Measurements from ENCODE around the gene ERF.
"Not testable (repeated sequence)": the region's sequence is repeated elsewhere in the genome, so short reads cannot be mapped to it uniquely, and the experiment has no call there.

ERF gene

GRCh38 chr19:42268704-42269477 is 14.0 kb upstream of the ERF start, which contains the start of gene CIC:
CIC (plus strand) TSS chr19:42269252; CDS start chr19:42271784, 2,532 bp downstream.
- Histone ChIP-seq H3K9me3 (ENCODE audit: control insufficient read depth, insufficient read depth, low read length) (no peaks in the 10 kb centered on the region), H3K4me1 (ENCODE audit: control insufficient read depth, low read length) (peaks cover 27% of the 10 kb centered on the region), H3K9me2 (replicated peaks; ENCODE audit: control insufficient read depth, low read length) (no peaks in the 10 kb centered on the region), H3K36me3 (ENCODE audit: control insufficient read depth, low read length) (no peaks in the 10 kb centered on the region; the same call in 1 of the 2 replicates), H3K79me2 (ENCODE audit: control insufficient read depth, low read length) (peaks cover 19% of the 10 kb centered on the region), H4K20me1 (ENCODE audit: control insufficient read depth, insufficient read depth, low read depth, low read length) (no peaks in the 10 kb centered on the region), H3K4me3 (ENCODE audit: low read length) (peak within 1 kb of the TSS; percentile 94), H3K27ac (ENCODE audit: low read depth, low read length) (peak within 1 kb of the TSS; percentile 81), H3K4me2 (ENCODE audit: low read length) (peak within 1 kb of the TSS; percentile 94), H3K27me3 (ENCODE audit: control insufficient read depth, low read length) (no peaks in the 10 kb centered on the region), H3F3A (ENCODE audit: control insufficient read depth, insufficient read depth) (peaks cover 3% of the 10 kb centered on the region; the same call in 1 of the 2 replicates)
- TF ChIP-seq, protein P1, sequence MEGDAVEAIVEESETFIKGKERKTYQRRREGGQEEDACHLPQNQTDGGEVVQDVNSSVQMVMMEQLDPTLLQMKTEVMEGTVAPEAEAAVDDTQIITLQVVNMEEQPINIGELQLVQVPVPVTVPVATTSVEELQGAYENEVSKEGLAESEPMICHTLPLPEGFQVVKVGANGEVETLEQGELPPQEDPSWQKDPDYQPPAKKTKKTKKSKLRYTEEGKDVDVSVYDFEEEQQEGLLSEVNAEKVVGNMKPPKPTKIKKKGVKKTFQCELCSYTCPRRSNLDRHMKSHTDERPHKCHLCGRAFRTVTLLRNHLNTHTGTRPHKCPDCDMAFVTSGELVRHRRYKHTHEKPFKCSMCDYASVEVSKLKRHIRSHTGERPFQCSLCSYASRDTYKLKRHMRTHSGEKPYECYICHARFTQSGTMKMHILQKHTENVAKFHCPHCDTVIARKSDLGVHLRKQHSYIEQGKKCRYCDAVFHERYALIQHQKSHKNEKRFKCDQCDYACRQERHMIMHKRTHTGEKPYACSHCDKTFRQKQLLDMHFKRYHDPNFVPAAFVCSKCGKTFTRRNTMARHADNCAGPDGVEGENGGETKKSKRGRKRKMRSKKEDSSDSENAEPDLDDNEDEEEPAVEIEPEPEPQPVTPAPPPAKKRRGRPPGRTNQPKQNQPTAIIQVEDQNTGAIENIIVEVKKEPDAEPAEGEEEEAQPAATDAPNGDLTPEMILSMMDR (IDR thresholded peaks at IDR 0.05; ENCODE audit: low read depth, low read length, poor library complexity, severe bottlenecking) = no peak
- TF ChIP-seq EZH2phosphoT487 (IDR thresholded peaks at IDR 0.05; ENCODE audit: borderline replicate concordance, low read length) = no peak

GRCh38 chr19:42268142-42268703 is 13.3 kb upstream of the ERF start:
- H3K9me2 ChIP-seq (replicated peaks; ENCODE audit: control insufficient read depth, low read length) = no peaks in the 10 kb centered on the region
- H3K27me3 ChIP-seq (ENCODE audit: control insufficient read depth, low read length) = no peaks in the 10 kb centered on the region
- TF ChIP-seq EZH2phosphoT487 (IDR thresholded peaks at IDR 0.05; ENCODE audit: borderline replicate concordance, low read length) = no peak
- TF ChIP-seq, protein P1 (IDR thresholded peaks at IDR 0.05; ENCODE audit: low read depth, low read length, poor library complexity, severe bottlenecking) = no peak

DNA sequence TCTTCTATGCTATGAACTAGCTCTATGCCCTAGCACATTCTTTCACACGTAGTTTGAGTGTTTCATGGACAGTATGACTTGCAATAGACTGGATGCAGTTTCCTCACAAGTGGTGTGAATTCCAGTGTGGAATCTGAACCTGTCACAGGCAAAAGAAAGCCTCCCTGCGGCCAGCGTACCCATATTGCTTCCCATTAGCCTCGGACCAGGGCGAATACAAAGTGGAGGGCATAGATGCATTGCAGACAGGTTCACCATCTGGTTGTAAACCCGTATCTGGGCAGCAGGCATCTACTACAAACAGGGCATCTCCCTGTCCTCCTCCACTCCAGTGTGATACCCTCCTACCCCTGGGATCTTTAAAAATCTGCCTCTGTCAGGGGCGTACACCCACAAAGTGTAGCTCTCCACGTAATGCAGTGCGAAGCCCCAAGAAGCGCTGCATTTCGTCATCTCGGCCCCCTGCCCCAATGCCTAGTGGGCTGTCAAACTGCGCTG is 12.8 kb upstream of the ERF start:
- Histone ChIP-seq H3K27ac (ENCODE audit: low read depth, low read length) (peak overlapping the region; percentile 81; the same call in 1 of the 2 replicates), H4K20me1 (ENCODE audit: control insufficient read depth, insufficient read depth, low read depth, low read length) (no peaks in the 10 kb centered on the region), H3K9me2 (replicated peaks; ENCODE audit: control insufficient read depth, low read length) (no peaks in the 10 kb centered on the region), H3K36me3 (ENCODE audit: control insufficient read depth, low read length) (no peaks in the 10 kb centered on the region; the same call in 1 of the 2 replicates), H3K9me3 (ENCODE audit: control insufficient read depth, insufficient read depth, low read length) (no peaks in the 10 kb centered on the region), H3F3A (ENCODE audit: control insufficient read depth, insufficient read depth) (peaks cover 3% of the 10 kb centered on the region; the same call in 1 of the 2 replicates), H3K4me3 (ENCODE audit: low read length) (peak overlapping the region; percentile 94), H3K4me1 (ENCODE audit: control insufficient read depth, low read length) (peaks cover 27% of the 10 kb centered on the region), H3K79me2 (ENCODE audit: control insufficient read depth, low read length) (peaks cover 19% of the 10 kb centered on the region), H3K27me3 (ENCODE audit: control insufficient read depth, low read length) (no peaks in the 10 kb centered on the region), H3K4me2 (ENCODE audit: low read length) (peak overlapping the region; percentile 94)
- TF ChIP-seq EZH2phosphoT487 (IDR thresholded peaks at IDR 0.05; ENCODE audit: borderline replicate concordance, low read length) = no peak
- TF ChIP-seq, protein P1 (IDR thresholded peaks at IDR 0.05; ENCODE audit: low read depth, low read length, poor library complexity, severe bottlenecking) = no peak

More at GRCh38 chr19:42268142-42268703, 13.3 kb upstream of the ERF start:
- no peaks in the 10 kb centered on the region for H4K20me1 ChIP-seq (ENCODE audit: control insufficient read depth, insufficient read depth, low read depth, low read length)
- peak overlapping the region; percentile 94 for H3K4me3 ChIP-seq (ENCODE audit: low read length)
- H3K9me3 ChIP-seq (ENCODE audit: control insufficient read depth, insufficient read depth, low read length) = no peaks in the 10 kb centered on the region
- H3K79me2 ChIP-seq (ENCODE audit: control insufficient read depth, low read length) = peaks cover 19% of the 10 kb centered on the region
- peaks cover 27% of the 10 kb centered on the region for H3K4me1 ChIP-seq (ENCODE audit: control insufficient read depth, low read length)
- H3F3A ChIP-seq (ENCODE audit: control insufficient read depth, insufficient read depth) = peaks cover 3% of the 10 kb centered on the region; the same call in 1 of the 2 replicates
- H3K4me2 ChIP-seq (ENCODE audit: low read length) = peak overlapping the region; percentile 94
- peak overlapping the region; percentile 81 for H3K27ac ChIP-seq (ENCODE audit: low read depth, low read length)
- no peaks in the 10 kb centered on the region; the same call in 1 of the 2 replicates for H3K36me3 ChIP-seq (ENCODE audit: control insufficient read depth, low read length)

- Histone ChIP-seq H3K4me3 (ENCODE audit: low read length) (peak overlapping the region; percentile 94), H3K79me2 (ENCODE audit: control insufficient read depth, low read length) (peaks cover 19% of the 10 kb centered on the region), H3K4me1 (ENCODE audit: control insufficient read depth, low read length) (peaks cover 27% of the 10 kb centered on the region), H3K4me2 (ENCODE audit: low read length) (peak overlapping the region; percentile 94)
- H3K9me3 ChIP-seq (ENCODE audit: control insufficient read depth, insufficient read depth, low read length); H3K27me3 ChIP-seq (ENCODE audit: control insufficient read depth, low read length); H3K9me2 ChIP-seq (replicated peaks; ENCODE audit: control insufficient read depth, low read length); H4K20me1 ChIP-seq (ENCODE audit: control insufficient read depth, insufficient read depth, low read depth, low read length); H3K36me3 ChIP-seq (ENCODE audit: control insufficient read depth, low read length); H3F3A ChIP-seq (ENCODE audit: control insufficient read depth, insufficient read depth); H3K27ac ChIP-seq (ENCODE audit: low read depth, low read length): not testable (repeated sequence)
Measured at GRCh38 chr19:42266928-42267603, 12.1 kb upstream of the ERF start.

- not testable (repeated sequence) for H3K4me3 ChIP-seq (ENCODE audit: low read length); H3K9me3 ChIP-seq (ENCODE audit: control insufficient read depth, insufficient read depth, low read length); H3K9me2 ChIP-seq (replicated peaks; ENCODE audit: control insufficient read depth, low read length); H3K27ac ChIP-seq (ENCODE audit: low read depth, low read length); H3K27me3 ChIP-seq (ENCODE audit: control insufficient read depth, low read length); H4K20me1 ChIP-seq (ENCODE audit: control insufficient read depth, insufficient read depth, low read depth, low read length); H3F3A ChIP-seq (ENCODE audit: control insufficient read depth, insufficient read depth); H3K36me3 ChIP-seq (ENCODE audit: control insufficient read depth, low read length); H3K4me2 ChIP-seq (ENCODE audit: low read length)
- peaks cover 16% of the 10 kb centered on the region for H3K79me2 ChIP-seq (ENCODE audit: control insufficient read depth, low read length)
- H3K4me1 ChIP-seq (ENCODE audit: control insufficient read depth, low read length) = peaks cover 23% of the 10 kb centered on the region
Measured at GRCh38 chr19:42266105-42266504, 11.2 kb upstream of the ERF start.

Data from DOHH2 (cell line).